ENCODE measurements around the gene PER2. TPM values are rescaled to one million over a fixed set of nuclear protein-coding genes. Genes with fewer than 3 reads are reported as not detected.
A peak's percentile ranks its signal among the peaks of the same experiment; 100 is the strongest.

PER2 gene
- total and polyA plus RNA-seq, 9 of the 15 experiments (the other 6 are each of a cell fraction or from before 2014, with no cell fraction given), result 1.1 to 10.3 (median 2.9) TPM

- TF ChIP-seq REST (IDR thresholded peaks at IDR 0.05; ENCODE audit: borderline replicate concordance) (0 out of 2 replicates have a peak, but pooled peaks have one; percentile 5), REST (CRISPR knock-in tag; IDR thresholded peaks at IDR 0.05; ENCODE audit: low read depth) (no peak), DDX20 (tag; IDR thresholded peaks at IDR 0.05; ENCODE audit: low read depth) (no peak)
Measured at GRCh38 chr2:238305092-238305862, 16.9 kb upstream of the PER2 start (continued).

Measured in K562 (cell line).